Keratinocyte (primary cell): ENCODE results near the gene TMEM33. TPM values are rescaled to one million over a fixed set of nuclear protein-coding genes. Genes with fewer than 3 reads are reported as not detected.

ENCODE experiments used
- DNase-seq: peaks from one replicate; pipeline ENCODE4 v3.0.0-alpha.2; 2011; ENCODE audit warnings: low read depth, missing footprints, low spot score
- FAIRE-seq: peaks from 2 replicates; lab custom pipeline; 2011; peaks lifted over from hg19 to GRCh38; lab: Jason Lieb, UNC
- H2AFZ ChIP-seq: 2 replicates; pipeline ENCODE4 v1.6.0; 2012; ENCODE audit warnings: low read length, control low read depth, inconsistent platforms; ENCODE audit not compliant: control insufficient read depth
- H3K27ac ChIP-seq: 2 replicates; pipeline ENCODE4 v1.5.1; 2011; ENCODE audit warnings: low read length; ENCODE audit not compliant: control insufficient read depth, insufficient read depth
- H3K27me3 ChIP-seq: 3 replicates; pipeline ENCODE4 v1.6.0; 2011; ENCODE audit warnings: low read length; ENCODE audit not compliant: control insufficient read depth, insufficient read depth; ENCODE audit errors: extremely low read depth
- H3K36me3 ChIP-seq, 2 experiments: 2 replicates in 1 of 2; 3 replicates in 1 of 2; pipeline ENCODE4 v1.5.1; 2011; ENCODE audit warnings: low read length in 2 of 2, mild to moderate bottlenecking in 1 of 2; ENCODE audit not compliant: control insufficient read depth in 2 of 2, insufficient read depth in 2 of 2; ENCODE audit errors: extremely low read depth in 1 of 2
- H3K4me1 ChIP-seq: 3 replicates; pipeline ENCODE4 v1.5.1; 2011; ENCODE audit warnings: low read length; ENCODE audit not compliant: control insufficient read depth, insufficient read depth; ENCODE audit errors: extremely low read depth
- H3K4me2 ChIP-seq: 3 replicates; pipeline ENCODE4 v1.6.0; 2011; ENCODE audit warnings: low read depth, low read length; ENCODE audit not compliant: control insufficient read depth, insufficient read depth; ENCODE audit errors: extremely low read depth
- H3K4me3 ChIP-seq, 3 experiments: fragments of 200-600 bp in 1 of 3; sonication (generic) in 1 of 3; 2 replicates in 2 of 3; 3 replicates in 1 of 3; pipeline ENCODE4 v1.5.1; 2011 to 2016; ENCODE audit warnings: low read length in 3 of 3, mild to moderate bottlenecking in 3 of 3, control low read depth in 2 of 3, inconsistent platforms in 1 of 3, low read depth in 1 of 3, mixed read lengths in 1 of 3, mixed run types in 1 of 3, moderate library complexity in 1 of 3; ENCODE audit not compliant: control insufficient read depth in 2 of 3, insufficient read depth in 2 of 3; ENCODE audit errors: extremely low read depth in 1 of 3
- H3K79me2 ChIP-seq: 2 replicates; pipeline ENCODE4 v1.6.0; 2012; ENCODE audit warnings: low read length; ENCODE audit not compliant: control insufficient read depth, insufficient read depth
- H3K9ac ChIP-seq: 3 replicates; pipeline ENCODE4 v1.6.0; 2011; ENCODE audit warnings: low read length; ENCODE audit not compliant: control insufficient read depth, insufficient read depth; ENCODE audit errors: extremely low read depth
- H3K9me1 ChIP-seq: 3 replicates; pipeline ENCODE4 v1.6.0; 2011; ENCODE audit warnings: low read length; ENCODE audit not compliant: control insufficient read depth, insufficient read depth; ENCODE audit errors: extremely low read depth
- H3K9me3 ChIP-seq: 2 replicates; pipeline ENCODE4 v1.5.1; 2012; ENCODE audit warnings: low read depth, low read length; ENCODE audit not compliant: control insufficient read depth
- H4K20me1 ChIP-seq: 3 replicates; pipeline ENCODE4 v1.6.0; 2011; ENCODE audit warnings: low read length; ENCODE audit not compliant: control insufficient read depth, insufficient read depth; ENCODE audit errors: extremely low read depth
- CTCF ChIP-seq, 3 experiments: IDR thresholded peaks in 1 of 3; conservative IDR thresholded peaks in 1 of 3; optimal IDR thresholded peaks in 1 of 3; 2 replicates in 2 of 3; 3 replicates in 1 of 3; pipeline versions ENCODE3 to v1.5.1; 2011; ENCODE audit warnings: low read length in 3 of 3, mild to moderate bottlenecking in 3 of 3, moderate library complexity in 2 of 3, control low read depth in 1 of 3, inconsistent platforms in 1 of 3; ENCODE audit not compliant: insufficient read depth in 2 of 3; ENCODE audit errors: extremely low read depth in 1 of 3
- EZH2 ChIP-seq: IDR thresholded peaks from one replicate; pipeline ENCODE4 v1.6.1; 2012; ENCODE audit warnings: inconsistent platforms, mild to moderate bottlenecking, low read length, moderate library complexity
- dilution Hi-C: fragments of 300-500 bp; cut with MboI; formaldehyde crosslinking; loops from one replicate; pipeline ENCODE4 v1.7.0; 2020; ENCODE audit warnings: low sequenced_read_pairs; ENCODE audit not compliant: extremely low pct_ligation_motif_present
- polyA plus RNA-seq, 5 experiments: library from polyadenylated mRNA; depleted of rRNA in 3 of 5; stranded (reverse) in 3 of 5; stranded (forward) in 1 of 5; unstranded in 1 of 5; fragments of >200 nt; gene quantifications; 1 replicate in 1 of 5; 2 replicates in 3 of 5; 3 replicates in 1 of 5; pipeline versions ENCODE4 v1.2.1 to v1.2.3, GENCODE V29; 2011 to 2012; ENCODE audit warnings: missing spikeins in 2 of 5, low read depth in 1 of 5, low replicate concordance in 1 of 5

TMEM33 gene
- polyA plus RNA-seq, 1 donor (not counting 4 experiments of a cell fraction or from before 2014, with no cell fraction given), result 133 TPM

- no peak for DNase-seq
- no peak for FAIRE-seq
- dilution Hi-C loops, result no loop called here
- Histone ChIP-seq H3K4me3 (peak overlapping the region in 1 of 3 experiments; percentile 13), H3K79me2 (peaks cover 57% of the 10 kb centered on the region), H3K9me3 (no peaks in the 10 kb centered on the region), H3K9me1 (no peaks in the 10 kb centered on the region), H4K20me1 (no peaks in the 10 kb centered on the region), H2AFZ (no peak overlapping the region), H3K9ac (no peak overlapping the region), H3K27ac (no peak overlapping the region), H3K27me3 (no peaks in the 10 kb centered on the region), H3K36me3 (no peaks in the 10 kb centered on the region), H3K4me1 (peaks cover 13% of the 10 kb centered on the region), H3K4me2 (peak overlapping the region; percentile 95)
- TF ChIP-seq CTCF (optimal IDR thresholded peaks at IDR 0.05 in 1 of 3, IDR thresholded peaks at IDR 0.05 in 1 of 3, conservative IDR thresholded peaks at IDR 0.05 in 1 of 3; ENCODE audit: extremely low read depth in 1 of 3, insufficient read depth in 2 of 3, low read length in 3 of 3) (no peak), EZH2 (no peak)
These were observed 56.9 kb downstream of the TMEM33 start for GRCh38 chr4:41991916-41992767.

GRCh38 chr4:41992967-41993857, 58.0 kb downstream of the TMEM33 start:
- no peaks in the 10 kb centered on the region for H3K9me3 ChIP-seq
- H3K9ac ChIP-seq, result no peak overlapping the region
- H2AFZ ChIP-seq, result no peak overlapping the region
- H3K36me3 ChIP-seq, result no peaks in the 10 kb centered on the region
- no peaks in the 10 kb centered on the region for H3K9me1 ChIP-seq
- no peak overlapping the region for H3K27ac ChIP-seq
- peaks cover 64% of the 10 kb centered on the region for H3K79me2 ChIP-seq
- H3K4me3 ChIP-seq, result no peak overlapping the region
- H3K27me3 ChIP-seq, result no peaks in the 10 kb centered on the region
- peak overlapping the region; percentile 26 for H3K4me2 ChIP-seq
- FAIRE-seq (no peak), DNase-seq (no peak)
- no peak for TF ChIP-seq EZH2
- no peak for TF ChIP-seq CTCF (optimal IDR thresholded peaks at IDR 0.05 in 1 of 3, IDR thresholded peaks at IDR 0.05 in 1 of 3, conservative IDR thresholded peaks at IDR 0.05 in 1 of 3; ENCODE audit: extremely low read depth in 1 of 3, insufficient read depth in 2 of 3, low read length in 3 of 3)
- no peaks in the 10 kb centered on the region for H4K20me1 ChIP-seq
- dilution Hi-C loops, result no loop called here
- H3K4me1 ChIP-seq, result peaks cover 13% of the 10 kb centered on the region
